GM12878 (cell line): ENCODE measurements around the gene TP53I11. TPM values are rescaled to one million over a fixed set of nuclear protein-coding genes. Genes with fewer than 3 reads are reported as not detected.

Experiments
- ATAC-seq: fragments of 200-7000 bp; cut with Tn5 transposase; 3 replicates; pipeline ENCODE4 v1.9.1; 2020; ENCODE audit warnings: mild to moderate bottlenecking, moderate library complexity
- BruUV-seq: library from RNA; stranded (reverse); fragments of 400-500 nt; replicated peaks from 2 replicates; lab custom pipeline; 2021; lab: Mats Ljungman, UMichigan
- CTCF ChIA-PET: fragments of 300-600 bp; sonication (Branson Sonifier 250); formaldehyde crosslinking; extraction: SDS; loops from one replicate; lab custom pipeline; 2021; ENCODE audit warnings: inconsistent platforms; lab: Yijun Ruan, JAX
- POLR2A ChIA-PET: fragments of 350-600 bp; formaldehyde crosslinking; extraction: SDS; loops from one replicate; lab custom pipeline; 2021; ENCODE audit warnings: inconsistent platforms; lab: Charles Lee
- RAD21 ChIA-PET: fragments of 300-600 bp; sonication (Branson Sonifier 250); formaldehyde crosslinking; loops from one replicate; lab custom pipeline; 2023; ENCODE audit warnings: antibody characterized with exemption; ENCODE audit not compliant: unreplicated experiment; lab: Charles Lee
- SMC1A ChIA-PET: fragments of 300-600 bp; sonication (Branson Sonifier 250); formaldehyde crosslinking; loops from one replicate; lab custom pipeline; 2023; ENCODE audit not compliant: unreplicated experiment, uncharacterized antibody; lab: Charles Lee
- DNase-seq: peaks from one replicate; pipeline ENCODE4 v3.0.0-alpha.2; 2011; ENCODE audit warnings: low read depth, low spot score
- FAIRE-seq: peaks from 3 replicates; lab custom pipeline; 2011; peaks lifted over from hg19 to GRCh38; lab: Jason Lieb, UNC
- H2AFZ ChIP-seq: 2 replicates; pipeline ENCODE4 v1.6.0; 2011; ENCODE audit warnings: low read depth, low read length, control low read depth; ENCODE audit not compliant: control insufficient read depth
- H3K27ac ChIP-seq: 2 replicates; pipeline ENCODE4 v1.5.1; 2011; ENCODE audit warnings: control low read depth; ENCODE audit not compliant: control insufficient read depth, insufficient read depth
- H3K27me3 ChIP-seq, 2 experiments: replicated peaks in 1 of 2; 2 replicates each; pipeline versions ENCODE4 v1.6.0 to v1.6.1; 2011; ENCODE audit warnings: low read length in 1 of 2; ENCODE audit not compliant: control insufficient read depth in 2 of 2, insufficient read depth in 2 of 2
- H3K36me3 ChIP-seq, 2 experiments: 2 replicates each; pipeline ENCODE4 v1.5.1; 2011; ENCODE audit warnings: low read length in 1 of 2; ENCODE audit not compliant: control insufficient read depth in 2 of 2, insufficient read depth in 2 of 2
- H3K4me1 ChIP-seq: 2 replicates; pipeline ENCODE4 v1.6.1; 2011; ENCODE audit warnings: mild to moderate bottlenecking, low read length, moderate library complexity, mixed read lengths; ENCODE audit not compliant: control insufficient read depth, insufficient read depth
- H3K4me2 ChIP-seq: 2 replicates; pipeline ENCODE4 v1.6.0; 2011; ENCODE audit warnings: control low read depth; ENCODE audit not compliant: control insufficient read depth, insufficient read depth
- H3K4me3 ChIP-seq: fragments of 200-600 bp; sonication (generic); 2 replicates; pipeline ENCODE4 v1.5.1; 2016
- H3K79me2 ChIP-seq: 2 replicates; pipeline ENCODE4 v1.6.0; 2011; ENCODE audit warnings: low read length; ENCODE audit not compliant: control insufficient read depth, insufficient read depth
- H3K9ac ChIP-seq: 2 replicates; pipeline ENCODE4 v1.8.0; 2011; ENCODE audit warnings: low read length, control low read depth, mixed read lengths; ENCODE audit not compliant: control insufficient read depth, insufficient read depth
- H3K9me3 ChIP-seq: replicated peaks from 3 replicates; pipeline ENCODE4 v1.5.1; 2011; ENCODE audit warnings: mild to moderate bottlenecking, low read length; ENCODE audit not compliant: control insufficient read depth, insufficient read depth
- H4K20me1 ChIP-seq: 2 replicates; pipeline ENCODE4 v1.6.0; 2011; ENCODE audit not compliant: control insufficient read depth, insufficient read depth
- ATF7 ChIP-seq: fragments of 450-650 bp; IDR thresholded peaks from 2 replicates; pipeline ENCODE4 v1.6.1; 2016; ENCODE audit warnings: low read depth, mild to moderate bottlenecking
- DPF2 ChIP-seq: fragments of 450-650 bp; IDR thresholded peaks from 2 replicates; pipeline ENCODE4 v1.6.1; 2017; ENCODE audit warnings: mild to moderate bottlenecking
- EED ChIP-seq: sonication (generic); IDR thresholded peaks from 2 replicates; pipeline ENCODE4 v1.6.1; 2016; ENCODE audit warnings: antibody characterized with exemption, low read depth
- LARP7 ChIP-seq: fragments of 450-650 bp; IDR thresholded peaks from 2 replicates; pipeline ENCODE4 v1.6.1; 2017; ENCODE audit warnings: mild to moderate bottlenecking
- MEF2A ChIP-seq: IDR thresholded peaks from 2 replicates; pipeline ENCODE4 v1.6.1; 2011; ENCODE audit warnings: low read depth, mild to moderate bottlenecking, low read length, moderate library complexity; ENCODE audit not compliant: insufficient read depth
- ZBED1 ChIP-seq: IDR thresholded peaks from 2 replicates; pipeline ENCODE4 v1.6.1; 2016; ENCODE audit warnings: borderline replicate concordance
- ZNF622 ChIP-seq: fragments of 450-650 bp; IDR thresholded peaks from 2 replicates; pipeline ENCODE4 v1.6.1; 2017; ENCODE audit warnings: mild to moderate bottlenecking, inconsistent platforms
- WGBS: methylation state at CpG from one replicate; pipeline ENCODE4 v1.1.6; 2016; ENCODE audit warnings: low lambda C conversion rate; ENCODE audit not compliant: insufficient replicate concordance, insufficient coverage; ENCODE audit errors: missing lambda C conversion rate; 5-methylcytosine and 5-hydroxymethylcytosine counted together
- in situ Hi-C: fragments of 300-500 bp; cut with MboI; formaldehyde crosslinking; loops from 9 replicates; pipeline ENCODE4 v1.14.3; 2018; ENCODE audit warnings: mixed read lengths
- intact Hi-C: fragments of 100-400 bp; cut with micrococcal nuclease; formaldehyde crosslinking; loops from one replicate; pipeline ENCODE4 v1.14.2; 2022; ENCODE audit not compliant: unreplicated experiment
- polyA plus RNA-seq, 11 experiments: library from polyadenylated mRNA; depleted of rRNA in 4 of 11; unstranded in 6 of 11; stranded (reverse) in 5 of 11; fragments of >200 nt; fragmentation: Nextera tagmentation in 4 of 11; fragmentation: Illumina TruSeq in 1 of 11; extraction: Ambion mirVana in 4 of 11; extraction: Trizol in 1 of 11; gene quantifications; 1 replicate in 1 of 11; 2 replicates in 10 of 11; pipeline versions ENCODE4 v1.2.1 to v1.2.3, GENCODE V29; 2011 to 2016; ENCODE audit warnings: inconsistent platforms in 2 of 11, missing spikeins in 2 of 11, low read depth in 1 of 11
- total RNA-seq, 4 experiments: library from RNA; depleted of rRNA in 3 of 4; stranded (reverse); fragments of >200 nt in 3 of 4; fragmentation: Illumina TruSeq in 1 of 4; extraction: Trizol in 1 of 4; gene quantifications; 2 replicates each; pipeline versions ENCODE4 v1.2.1 to v1.2.3, GENCODE V29; 2013 to 2021
- TF ChIP-seq, protein P1 (sequence below): IDR thresholded peaks from 2 replicates; pipeline ENCODE4 v1.6.1; 2011; ENCODE audit warnings: mild to moderate bottlenecking, low read depth, low read length, moderate library complexity; ENCODE audit not compliant: insufficient replicate concordance

Gene TP53I11
- total and polyA plus RNA-seq, 10 of the 15 experiments (the other 5 are each of a cell fraction or from before 2014, with no cell fraction given) = 0.03 to 0.28 (median 0.17) TPM; not detected in 3

GRCh38 chr11:44939673-44940395, 10.8 kb downstream of the TP53I11 start:
- H3K4me3 ChIP-seq = no peak overlapping the region
- H3K36me3 ChIP-seq = no peaks in the 10 kb centered on the region
- no peaks in the 10 kb centered on the region; a peak in 1 of 4 replicates for H3K27me3 ChIP-seq
- ChIA-PET RAD21 (interaction anchor here (1.6 to 4.3 kb wide), 2 partner anchors 164 to 165 kb away, joined by 10 to 105 read pairs; no protein-coding TSS in a partner anchor), CTCF (interaction anchor here (1.0 to 16.8 kb wide), 5 partner anchors 10 to 174 kb away, joined by 3 to 571 read pairs (median 4); no protein-coding TSS in a partner anchor), SMC1A (no interaction called here), POLR2A (no interaction called here)
- no peak overlapping the region for H2AFZ ChIP-seq
- H3K79me2 ChIP-seq = no peaks in the 10 kb centered on the region
- H3K4me1 ChIP-seq = peaks cover 17% of the 10 kb centered on the region
- in situ Hi-C loops = loop anchor here (5.0 to 25.0 kb wide), 2 partner anchors 167 to 397 kb away; no protein-coding TSS in a partner anchor
- TF ChIP-seq EED (no peak), ZNF622 (no peak), DPF2 (no peak), LARP7 (no peak), ATF7 (no peak), MEF2A (no peak), ZBED1 (no peak)
- TF ChIP-seq, protein P1, sequence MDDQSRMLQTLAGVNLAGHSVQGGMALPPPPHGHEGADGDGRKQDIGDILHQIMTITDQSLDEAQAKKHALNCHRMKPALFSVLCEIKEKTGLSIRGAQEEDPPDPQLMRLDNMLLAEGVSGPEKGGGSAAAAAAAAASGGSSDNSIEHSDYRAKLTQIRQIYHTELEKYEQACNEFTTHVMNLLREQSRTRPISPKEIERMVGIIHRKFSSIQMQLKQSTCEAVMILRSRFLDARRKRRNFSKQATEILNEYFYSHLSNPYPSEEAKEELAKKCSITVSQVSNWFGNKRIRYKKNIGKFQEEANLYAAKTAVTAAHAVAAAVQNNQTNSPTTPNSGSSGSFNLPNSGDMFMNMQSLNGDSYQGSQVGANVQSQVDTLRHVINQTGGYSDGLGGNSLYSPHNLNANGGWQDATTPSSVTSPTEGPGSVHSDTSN = no peak
- WGBS = 43% methylated on average over 22 of the region's 22 CpGs
- 0 out of 2 replicates have a peak, but pooled peaks cover 2% of the 10 kb centered on the region for H4K20me1 ChIP-seq
- H3K9me3 ChIP-seq = no peaks in the 10 kb centered on the region
- ATAC-seq = no peak
- H3K9ac ChIP-seq = no peak overlapping the region
- DNase-seq = no peak
- H3K27ac ChIP-seq = no peak overlapping the region
- BruUV-seq = no TSS peak
- H3K4me2 ChIP-seq = no peak overlapping the region
- intact Hi-C loops = no loop called here
- no peak for FAIRE-seq
